SK-N-SH (cell line): Measurements from ENCODE around the gene RNF19B. TPM values are rescaled to one million over a fixed set of nuclear protein-coding genes. Genes with fewer than 3 reads are reported as not detected.

Source experiments
- CTCF ChIA-PET: fragments of 300-600, 350-600 bp; formaldehyde crosslinking; extraction: SDS; loops from one replicate; lab custom pipeline; 2021; lab: Yijun Ruan, JAX
- POLR2A ChIA-PET: fragments of 350-600 bp; sonication (Branson Sonifier 250); formaldehyde crosslinking; extraction: SDS; loops from one replicate; lab custom pipeline; 2020; ENCODE audit warnings: antibody characterized with exemption, inconsistent platforms; lab: Yijun Ruan, JAX
- DNase-seq: peaks from one replicate; pipeline ENCODE4 v3.0.0; 2012
- H2AFZ ChIP-seq: fragments of 200-600 bp; sonication (generic); 2 replicates; pipeline ENCODE4 v1.8.1; 2016; ENCODE audit warnings: antibody characterized with exemption, mild to moderate bottlenecking, low read depth
- H3F3A ChIP-seq: fragments of 200-600 bp; sonication (generic); replicated peaks from 2 replicates; pipeline ENCODE3; 2016; ENCODE audit warnings: antibody characterized with exemption, mild to moderate bottlenecking; ENCODE audit not compliant: insufficient read depth
- H3K27ac ChIP-seq, 2 experiments: fragments of 200-500 bp in 1 of 2; fragments of 200-600 bp in 1 of 2; sonication (Bioruptor generic) in 1 of 2; sonication (generic), shearing (Covaris generic) in 1 of 2; 2 replicates each; pipeline versions ENCODE4 v1.5.1 to v1.6.1; 2014 to 2016; ENCODE audit warnings: low read depth in 2 of 2, inconsistent platforms in 1 of 2, low read length in 1 of 2, mild to moderate bottlenecking in 1 of 2, mixed read lengths in 1 of 2
- H3K27me3 ChIP-seq: fragments of 200-600 bp; sonication (generic), shearing (Covaris generic); 2 replicates; pipeline ENCODE4 v1.6.1; 2016; ENCODE audit warnings: mixed run types; ENCODE audit not compliant: insufficient read depth
- H3K36me3 ChIP-seq, 2 experiments: fragments of 200-500 bp in 1 of 2; fragments of 200-600 bp in 1 of 2; sonication (Bioruptor generic) in 1 of 2; sonication (generic) in 1 of 2; replicated peaks in 1 of 2; 2 replicates each; pipeline versions ENCODE3 to v1.5.1; 2014 to 2016; ENCODE audit warnings: low read length in 1 of 2, mild to moderate bottlenecking in 1 of 2; ENCODE audit not compliant: insufficient read depth in 2 of 2, control insufficient read depth in 1 of 2
- H3K4me1 ChIP-seq, 2 experiments: fragments of 200-500 bp in 1 of 2; fragments of 200-600 bp in 1 of 2; sonication (Bioruptor generic) in 1 of 2; sonication (generic), shearing (Covaris generic) in 1 of 2; 2 replicates each; pipeline versions ENCODE4 v1.5.1 to v1.6.1; 2014 to 2016; ENCODE audit warnings: low read depth in 1 of 2, low read length in 1 of 2, mixed run types in 1 of 2; ENCODE audit not compliant: insufficient read depth in 2 of 2, control insufficient read depth in 1 of 2
- H3K4me2 ChIP-seq: fragments of 200-600 bp; sonication (generic), shearing (Covaris generic); 2 replicates; pipeline ENCODE4 v1.6.1; 2017; ENCODE audit warnings: mixed run types
- H3K4me3 ChIP-seq, 2 experiments: fragments of 200-500 bp in 1 of 2; fragments of 200-600 bp in 1 of 2; sonication (Bioruptor generic) in 1 of 2; sonication (generic), shearing (Covaris generic) in 1 of 2; 2 replicates each; pipeline versions ENCODE4 v1.5.1 to v1.8.1; 2014 to 2016; ENCODE audit warnings: low read depth in 2 of 2, inconsistent platforms in 1 of 2, low read length in 1 of 2, mild to moderate bottlenecking in 1 of 2, mixed read lengths in 1 of 2, moderate library complexity in 1 of 2
- H3K79me2 ChIP-seq: fragments of 200-600 bp; sonication (generic); 2 replicates; pipeline ENCODE4 v1.8.1; 2017; ENCODE audit warnings: mild to moderate bottlenecking; ENCODE audit not compliant: insufficient read depth
- H3K9ac ChIP-seq: fragments of 200-600 bp; sonication (generic); 2 replicates; pipeline ENCODE4 v1.6.1; 2017; ENCODE audit warnings: mixed run types
- H3K9me2 ChIP-seq: fragments of 200-600 bp; sonication (generic); 2 replicates; pipeline ENCODE4 v1.6.1; 2017; ENCODE audit warnings: mixed run types
- H3K9me3 ChIP-seq: fragments of 200-600 bp; sonication (generic); 2 replicates; pipeline ENCODE4 v1.6.1; 2017; ENCODE audit warnings: mixed run types, mild to moderate bottlenecking, moderate library complexity
- H4K20me1 ChIP-seq: fragments of 200-600 bp; sonication (generic); 2 replicates; pipeline ENCODE4 v1.6.1; 2017; ENCODE audit warnings: mild to moderate bottlenecking, mixed run types; ENCODE audit not compliant: insufficient read depth
- EZH2phosphoT487 ChIP-seq: fragments of 200-600 bp; sonication (generic); IDR thresholded peaks from 2 replicates; pipeline ENCODE4 v1.6.1; 2017; ENCODE audit warnings: low read depth, mixed run types, mild to moderate bottlenecking, antibody characterized with exemption, moderate library complexity, borderline replicate concordance
- GABPA ChIP-seq: IDR thresholded peaks from 2 replicates; pipeline ENCODE4 v1.4.0; 2012; ENCODE audit warnings: low read depth, mild to moderate bottlenecking
- PBX3 ChIP-seq: IDR thresholded peaks from 2 replicates; pipeline ENCODE4; 2012
- REST ChIP-seq: IDR thresholded peaks from 2 replicates; pipeline ENCODE4 v1.6.1; 2012; ENCODE audit warnings: mild to moderate bottlenecking, low read depth, low read length, moderate library complexity
- RFX5 ChIP-seq: IDR thresholded peaks from 2 replicates; pipeline ENCODE4 v1.6.1; 2012; ENCODE audit warnings: mild to moderate bottlenecking, improper control_type of control experiment, low read length
- WGBS: methylation state at CpG from one replicate; pipeline ENCODE4 v1.1.6; 2017; ENCODE audit warnings: low lambda C conversion rate; 5-methylcytosine and 5-hydroxymethylcytosine counted together
- polyA plus RNA-seq, 3 experiments: library from polyadenylated mRNA; depleted of rRNA; stranded (reverse); fragments of >200 nt; gene quantifications; 2 replicates each; pipeline ENCODE4 v1.2.3, GENCODE V29; 2012

Gene RNF19B
- polyA plus RNA-seq, 1 of the 3 experiments (the other 2 are of a cell fraction): 20.1 TPM

GRCh38 chr1:32898958-32899357 lies 65.7 kb downstream of the RNF19B start:
- H3K4me3 ChIP-seq: no peak overlapping the region
- no peaks in the 10 kb centered on the region for H3K9me2 ChIP-seq
- H3K79me2 ChIP-seq: no peaks in the 10 kb centered on the region
- no peak overlapping the region for H3K4me2 ChIP-seq
- H3F3A ChIP-seq: no peaks in the 10 kb centered on the region
- H4K20me1 ChIP-seq: no peaks in the 10 kb centered on the region
- H3K4me1 ChIP-seq: peaks cover 0 to 11% of the 10 kb centered on the region in 2 experiments; a peak in 1 of 4 replicates
- WGBS: 100% methylated on average over 1 of the region's 3 CpGs
- peak; percentile 10 for DNase-seq
- no peak overlapping the region for H3K27ac ChIP-seq
- ChIA-PET POLR2A (no interaction called here), CTCF (interaction anchor here (0.8 to 3.6 kb wide), 6 partner anchors 10 to 187 kb away, joined by 3 to 19 read pairs (median 6); partner anchors contain the start of gene HPCA)
- no peaks in the 10 kb centered on the region for H3K36me3 ChIP-seq
- no peak overlapping the region for H2AFZ ChIP-seq
- no peak for TF ChIP-seq EZH2phosphoT487
- TF ChIP-seq REST: no peak
- H3K27me3 ChIP-seq: peaks cover 7% of the 10 kb centered on the region; the same call in 1 of the 2 replicates
- H3K9ac ChIP-seq: no peak overlapping the region
- no peaks in the 10 kb centered on the region for H3K9me3 ChIP-seq

GRCh38 chr1:32898056-32898455 lies 66.6 kb downstream of the RNF19B start:
- WGBS: 100% methylated on average over 1 of the region's 9 CpGs
- no peak overlapping the region for H3K9ac ChIP-seq
- POLR2A ChIA-PET: no interaction called here

More at GRCh38 chr1:32898056-32898455, 66.6 kb downstream of the RNF19B start:
- H3K4me2 ChIP-seq: no peak overlapping the region
- no peak overlapping the region for H2AFZ ChIP-seq
- H3K27ac ChIP-seq: no peak overlapping the region
- H3K79me2 ChIP-seq: no peaks in the 10 kb centered on the region
- no peaks in the 10 kb centered on the region for H4K20me1 ChIP-seq
- TF ChIP-seq PBX3: no peak
- TF ChIP-seq GABPA: no peak
- TF ChIP-seq RFX5: no peak
- H3F3A ChIP-seq: no peaks in the 10 kb centered on the region
- no peaks in the 10 kb centered on the region for H3K36me3 ChIP-seq
- H3K4me3 ChIP-seq: no peak overlapping the region
- CTCF ChIA-PET: interaction anchor here (1.4 to 3.6 kb wide), 3 partner anchors 11 to 35 kb away, joined by 3 to 19 read pairs (median 6); partner anchors contain the start of gene HPCA
- peaks cover 7% of the 10 kb centered on the region; the same call in 1 of the 2 replicates for H3K27me3 ChIP-seq
- H3K9me3 ChIP-seq: no peaks in the 10 kb centered on the region
- peak; percentile 2 for DNase-seq
- H3K9me2 ChIP-seq: no peaks in the 10 kb centered on the region
- peaks cover 0 to 11% of the 10 kb centered on the region in 2 experiments; a peak in 1 of 4 replicates for H3K4me1 ChIP-seq
